ENCODE data around the gene EPHA3.
A peak's percentile ranks its signal among the peaks of the same experiment; 100 is the strongest.

Gene EPHA3

GRCh38 chr3:89107461-89108290 is at the start of gene EPHA3:
Gene EPHA3, plus strand, starts transcription at chr3:89107621. Its CDS starts 128 bp downstream, at chr3:89107749.
- peak; percentile 46 to 60 for DNase-seq

DNA sequence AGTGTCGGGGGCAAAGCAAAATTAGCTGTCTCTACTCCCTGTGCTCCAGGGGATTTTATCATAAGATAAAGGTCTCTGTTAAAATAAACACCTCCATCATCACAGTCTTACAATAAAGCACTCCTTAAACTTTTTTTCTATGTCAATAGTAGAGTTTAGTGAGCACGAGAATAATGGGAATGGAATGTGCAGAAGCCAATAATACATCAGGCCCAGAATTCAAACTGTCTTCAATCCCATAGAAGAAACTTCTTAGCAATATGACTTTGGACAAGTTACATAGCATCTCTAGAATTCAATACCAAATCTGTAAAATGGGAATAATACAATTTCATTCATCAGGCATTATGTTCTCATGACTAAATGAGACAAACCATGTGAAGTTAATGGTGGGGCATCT is 49.0 kb upstream of the EPHA3 start:
- no peak for DNase-seq

DNA sequence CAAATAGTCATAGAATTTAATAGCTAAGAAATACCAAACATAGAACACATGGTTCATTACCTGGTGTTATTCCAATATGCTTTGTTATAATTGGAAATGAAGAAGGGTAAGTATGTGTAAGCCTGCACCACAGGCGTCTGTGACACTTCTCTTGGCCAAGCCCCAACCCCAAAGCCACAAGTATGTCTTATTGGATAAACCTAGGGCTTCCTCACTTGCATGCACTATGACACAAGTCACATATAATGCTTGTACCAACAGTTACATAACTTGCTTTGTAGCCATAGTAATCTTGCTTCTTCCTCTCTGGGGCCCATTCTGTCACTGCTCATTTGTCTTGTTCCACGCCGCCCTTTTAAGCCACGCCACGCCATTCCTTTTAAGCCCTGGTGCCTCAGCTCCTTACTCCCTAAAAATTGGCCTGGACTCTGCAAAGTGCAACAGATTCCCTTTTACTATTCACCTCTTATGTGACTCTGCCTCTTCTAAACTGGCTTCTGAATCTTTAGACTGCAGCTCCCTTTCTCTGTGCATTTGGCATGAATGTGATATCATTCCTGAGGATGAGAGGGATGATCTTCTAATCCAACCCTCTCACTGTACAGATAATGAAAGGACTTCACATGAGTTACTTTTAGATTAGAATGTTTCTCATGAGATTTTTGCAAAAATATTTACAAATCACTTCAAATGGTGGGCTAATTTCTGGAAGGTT is 48.1 kb upstream of the EPHA3 start:
- no peak for DNase-seq

DNA sequence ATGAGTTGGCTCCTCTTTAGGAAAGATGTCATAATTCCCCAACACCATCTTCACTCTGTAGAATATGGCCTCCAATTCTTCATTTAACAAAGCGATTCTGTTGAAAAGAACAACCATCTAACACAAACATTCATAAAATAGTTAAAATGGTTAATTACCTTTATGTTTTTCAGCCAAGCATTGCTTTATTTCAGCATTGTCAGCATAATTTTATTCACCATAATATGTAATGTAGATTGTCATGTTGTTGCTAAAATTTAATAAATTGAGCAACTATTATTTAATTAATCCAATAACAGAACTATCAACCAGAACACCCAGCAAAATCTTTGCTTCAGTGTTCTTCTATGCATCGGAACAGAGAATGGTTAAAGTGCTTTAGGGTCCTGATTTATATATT is 46.2 kb upstream of the EPHA3 start:
- DNase-seq = no peak

GRCh38 chr3:89067736-89068135 is 39.7 kb upstream of the EPHA3 start:
- DNase-seq = no peak

DNA sequence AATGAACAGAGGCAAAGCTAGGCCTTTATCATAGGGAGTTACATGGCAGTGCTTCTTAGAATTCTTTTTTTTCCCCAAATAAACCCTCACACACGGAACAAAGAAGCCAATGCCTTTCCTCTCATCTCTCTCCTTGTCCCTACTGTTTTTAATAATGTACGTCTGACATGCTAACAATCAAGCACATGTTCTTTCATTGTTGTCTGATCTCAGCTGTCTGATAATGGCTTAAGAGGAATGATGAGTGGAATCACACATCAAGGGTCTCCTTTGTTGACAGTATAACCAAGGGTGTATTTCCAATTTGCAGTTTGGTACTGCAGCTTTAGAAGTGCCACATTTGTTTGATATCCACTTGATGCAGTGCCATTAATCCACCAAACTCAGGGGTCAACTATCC is 34.8 kb upstream of the EPHA3 start:
- DNase-seq = no peak

DNA sequence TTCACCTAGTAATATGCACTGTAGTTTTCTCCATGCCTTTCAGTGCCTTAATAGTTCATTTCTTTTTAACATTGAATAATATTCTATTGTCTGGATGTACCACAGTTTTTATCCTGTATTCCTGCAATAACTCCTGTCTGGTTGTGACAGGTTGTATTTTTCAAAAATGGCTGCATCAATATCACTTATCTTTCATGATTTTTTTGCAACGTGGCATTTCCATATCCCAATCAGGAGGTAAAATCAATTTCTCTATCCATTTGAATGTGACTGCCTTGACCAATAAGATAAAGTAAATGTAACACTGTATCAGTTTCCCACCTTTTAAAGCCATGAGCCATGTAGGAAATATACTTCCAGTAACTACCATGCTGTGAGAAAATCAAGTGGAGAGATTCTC is 27.5 kb upstream of the EPHA3 start:
- no peak for DNase-seq

DNA sequence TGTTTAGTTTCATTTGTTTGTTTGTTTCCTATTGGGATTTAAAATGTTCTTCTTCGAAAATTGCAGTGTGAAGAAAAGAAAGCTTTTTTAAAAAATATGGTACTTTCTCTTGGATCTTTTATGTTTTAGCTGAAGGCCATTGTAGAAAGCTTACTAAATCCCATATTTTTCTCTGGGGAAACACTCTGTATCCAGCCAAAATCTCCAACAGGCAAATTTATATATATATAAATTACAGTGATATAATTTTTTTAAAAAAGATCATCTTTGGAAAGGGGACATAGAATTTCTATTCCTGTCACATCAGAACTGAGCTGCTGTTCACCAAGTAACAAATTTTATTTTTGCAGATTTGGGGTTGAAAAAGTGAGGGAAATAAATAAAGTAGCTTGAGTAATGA is 19.6 kb upstream of the EPHA3 start:
- no peak for DNase-seq

GRCh38 chr3:89098173-89098572 is 9.2 kb upstream of the EPHA3 start:
- no peak for DNase-seq

GRCh38 chr3:89098964-89099585 is 8.3 kb upstream of the EPHA3 start:
- DNase-seq = peak; percentile 25 to 45

- no peak for DNase-seq
These were observed 6.2 kb upstream of the EPHA3 start for GRCh38 chr3:89101251-89101650.

GRCh38 chr3:89101921-89102320 is 5.5 kb upstream of the EPHA3 start:
- DNase-seq = no peak

GRCh38 chr3:89104499-89104898 is 2.9 kb upstream of the EPHA3 start:
- DNase-seq = no peak

DNA sequence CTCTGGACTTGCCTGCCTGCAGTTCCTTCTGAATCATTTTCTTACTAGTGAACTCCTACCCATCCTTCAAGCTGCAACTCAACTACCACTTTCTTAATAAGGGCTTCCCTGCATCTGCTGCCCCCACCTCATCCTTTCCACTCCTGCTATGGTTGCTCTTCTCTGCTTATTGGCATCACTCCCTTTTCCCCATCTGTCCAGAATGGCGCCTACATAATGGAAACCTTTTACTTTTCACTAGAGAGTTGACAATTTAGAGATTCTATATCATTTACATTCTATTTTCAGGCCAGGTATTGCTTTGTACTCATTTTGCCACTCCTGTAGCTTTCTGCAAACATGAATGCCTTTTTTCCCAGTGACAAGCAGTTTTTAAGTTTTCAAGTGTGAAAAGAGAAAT is 1.9 kb upstream of the EPHA3 start:
- no peak for DNase-seq

- no peak for DNase-seq
These were observed 800 bp downstream of the EPHA3 start for GRCh38 chr3:89108291-89108550.

DNA sequence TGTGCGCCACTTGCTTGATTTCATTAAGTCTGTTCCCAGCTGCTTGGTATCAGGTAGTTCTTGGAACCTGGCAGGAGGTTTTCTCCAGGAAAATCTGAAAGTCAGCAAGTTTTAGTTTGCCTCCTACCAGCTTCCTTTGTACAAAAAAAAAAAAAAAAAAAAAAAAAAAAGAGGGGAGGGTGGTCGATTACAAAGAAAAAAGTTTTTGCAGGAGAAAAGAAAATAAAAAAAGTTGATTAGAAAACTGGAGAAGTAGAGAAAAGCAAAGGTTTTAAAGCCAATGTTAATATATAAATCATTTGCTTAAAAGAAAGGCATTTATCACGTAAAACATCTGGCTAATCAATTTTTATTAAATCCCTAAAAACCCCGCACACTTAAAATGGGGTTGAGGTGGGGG is 5.9 kb downstream of the EPHA3 start:
- DNase-seq = no peak

DNA sequence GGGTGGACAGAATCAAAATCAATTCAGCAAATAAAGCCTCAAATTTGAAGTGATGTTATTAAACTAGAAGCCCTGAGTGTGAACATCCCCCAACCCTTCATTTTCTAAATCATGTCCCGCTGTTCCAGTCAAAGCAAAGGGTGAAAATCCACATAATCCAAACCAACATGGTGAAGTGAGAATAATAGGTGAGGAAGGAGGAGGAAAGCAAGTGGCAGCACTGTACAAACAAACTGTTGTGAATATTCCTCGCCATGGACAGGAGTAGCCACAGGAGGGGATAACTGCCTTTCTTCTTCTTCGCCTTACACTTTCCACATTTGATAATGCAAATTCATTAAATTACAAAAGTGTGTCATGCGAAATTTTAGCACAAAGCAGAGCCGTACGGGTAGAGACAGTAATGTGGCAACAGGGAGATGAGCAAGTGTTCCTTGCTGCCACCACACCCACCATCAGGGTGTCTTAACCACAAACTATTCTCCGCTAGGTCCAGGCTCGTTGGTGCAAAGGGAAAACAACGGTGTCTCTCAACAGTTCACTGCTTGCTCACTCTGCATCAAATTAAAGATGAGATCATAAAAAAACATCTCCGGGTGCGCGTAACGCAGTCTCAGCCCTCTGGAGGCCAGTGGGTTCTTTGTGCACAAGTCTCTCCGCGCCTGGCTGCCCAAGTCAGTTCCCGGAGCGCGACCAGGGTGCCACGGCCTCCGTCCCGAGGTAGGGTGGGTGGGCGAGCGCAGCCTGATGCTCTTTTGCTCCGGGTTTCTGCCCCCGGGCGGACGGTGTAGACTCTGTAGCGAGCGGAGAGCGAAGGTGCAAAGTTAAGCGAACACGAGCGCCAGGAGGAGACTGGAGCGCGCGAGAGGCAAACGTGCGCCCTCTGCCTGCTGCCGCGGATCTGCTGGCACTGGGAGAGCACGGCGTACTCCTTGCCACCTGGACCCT is 6.7 kb downstream of the EPHA3 start:
- peak; percentile 43 to 45 for DNase-seq

DNA sequence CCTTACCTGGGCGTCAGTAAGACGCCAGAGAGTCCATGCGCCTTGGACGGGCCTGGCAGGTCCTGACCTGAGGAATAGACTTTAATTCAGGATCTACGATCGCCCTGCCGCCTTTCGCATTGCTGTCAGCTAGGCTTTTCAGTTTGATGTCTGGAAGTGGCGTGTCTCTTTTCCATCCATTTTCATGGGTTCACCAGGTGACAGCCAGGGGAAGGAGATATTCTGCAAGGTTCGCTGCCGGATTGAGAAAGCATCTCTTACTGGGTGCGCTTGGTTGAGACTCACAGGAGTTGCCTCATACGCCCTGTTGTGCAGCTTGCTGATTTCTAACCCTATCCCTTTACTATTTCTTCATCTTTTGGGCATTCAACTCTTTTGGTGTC is 7.4 kb downstream of the EPHA3 start:
- no peak for DNase-seq

DNA sequence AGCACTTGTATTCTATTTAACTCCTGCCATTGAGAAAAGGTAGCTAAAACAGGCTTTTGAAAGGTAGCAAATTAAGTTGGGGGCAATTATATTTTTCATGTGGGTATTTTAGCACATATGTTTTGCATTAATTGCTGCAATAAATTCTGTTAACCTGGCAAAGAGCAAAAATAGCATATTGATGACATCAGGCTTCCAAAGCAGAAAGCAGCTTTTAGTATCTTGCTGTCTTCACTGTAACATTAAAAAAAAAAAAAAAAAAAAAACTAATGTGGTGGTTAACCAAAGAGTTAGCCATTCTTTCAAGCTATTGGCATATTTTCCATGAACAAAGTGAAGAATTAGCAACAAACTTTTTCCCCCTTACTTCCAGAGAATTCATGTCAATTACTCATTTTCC is 9.1 kb downstream of the EPHA3 start:
- DNase-seq = no peak

GRCh38 chr3:89138048-89138447 is 30.6 kb downstream of the EPHA3 start:
- no peak for DNase-seq

DNA sequence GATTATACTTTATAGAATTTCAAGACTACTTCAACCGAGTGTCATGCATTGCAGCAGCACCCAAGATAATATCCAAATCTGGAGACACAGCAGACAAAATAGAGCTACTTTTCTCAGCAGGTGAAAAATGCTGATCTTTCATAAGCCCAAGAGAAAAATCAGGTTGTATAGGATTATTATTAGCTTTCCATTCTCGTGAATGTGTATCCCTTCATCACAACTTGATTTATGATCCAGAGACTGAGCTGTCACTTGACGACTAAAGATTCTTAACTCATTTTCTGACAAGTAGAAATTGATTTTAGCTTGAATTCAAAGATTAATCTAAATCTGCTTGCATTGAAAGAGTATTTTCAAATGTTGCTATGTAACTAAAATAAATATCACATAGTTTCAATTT is 32.4 kb downstream of the EPHA3 start:
- DNase-seq = no peak

GRCh38 chr3:89144080-89144479 is 36.7 kb downstream of the EPHA3 start:
- no peak for DNase-seq

DNA sequence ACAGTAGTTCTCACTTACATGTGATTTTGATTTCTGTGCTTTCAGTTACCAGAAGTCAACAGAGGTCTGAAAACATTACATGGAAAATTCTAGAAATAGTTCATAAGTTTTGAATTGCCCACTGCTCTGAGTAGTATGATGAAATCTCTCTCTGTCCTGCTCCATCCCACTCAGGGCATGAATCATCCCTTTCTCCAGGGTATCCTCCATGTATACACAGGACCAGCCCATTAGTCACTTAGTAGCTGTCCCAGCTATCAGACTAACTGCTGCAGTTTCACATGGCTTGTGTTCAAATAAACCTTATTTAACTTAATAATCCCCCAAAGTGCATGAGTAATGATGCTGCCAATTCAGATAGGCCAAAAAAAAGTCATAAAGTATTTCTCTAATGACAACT is 38.6 kb downstream of the EPHA3 start:
- no peak for DNase-seq

All from activated CD4-positive, alpha-beta T cell treated with anti-CD3 and anti-CD28 coated beads, Interleukin-2, amount 50 U/mL, for 48 hours (primary cell).